Fibroblast of mammary gland (primary cell): ENCODE data around the gene AACS.

Experiments
- DNase-seq: peaks from one replicate; pipeline ENCODE4 v3.0.0-alpha.2; 2010; ENCODE audit warnings: low read depth
- H3K4me3 ChIP-seq: 2 replicates; pipeline ENCODE4 v1.5.1; 2011; ENCODE audit warnings: low read depth, mild to moderate bottlenecking, low read length, moderate library complexity; ENCODE audit not compliant: control insufficient read depth
- TF ChIP-seq, protein P1 (sequence below): conservative IDR thresholded peaks from 2 replicates; pipeline ENCODE4 v1.5.1; 2011; ENCODE audit warnings: low read depth, low read length, inconsistent platforms; ENCODE audit not compliant: control insufficient read depth, insufficient read depth

AACS gene

DNA sequence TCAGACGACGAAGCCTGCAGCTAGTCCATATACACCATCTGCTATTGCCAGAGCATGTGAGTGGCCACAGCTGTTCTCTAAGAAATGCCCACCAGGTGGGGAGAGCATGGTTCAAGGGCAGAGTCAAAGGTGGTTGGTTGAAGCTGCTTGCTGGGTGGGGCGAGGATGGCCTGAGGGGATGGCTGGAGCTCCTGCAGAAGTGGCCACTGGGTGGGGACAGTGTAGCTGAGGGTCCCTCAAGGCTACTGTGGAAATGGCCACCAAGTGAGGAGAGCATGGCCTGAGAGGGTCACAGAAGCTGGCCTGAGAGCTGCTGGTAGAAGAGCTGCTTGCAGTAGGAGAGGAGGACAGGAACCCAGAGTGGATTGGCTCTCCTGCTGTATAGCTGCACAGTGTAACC lies 102.4 kb downstream of the AACS start:
- no peak overlapping the region for H3K4me3 ChIP-seq
- no peak for DNase-seq
- TF ChIP-seq, protein P1, sequence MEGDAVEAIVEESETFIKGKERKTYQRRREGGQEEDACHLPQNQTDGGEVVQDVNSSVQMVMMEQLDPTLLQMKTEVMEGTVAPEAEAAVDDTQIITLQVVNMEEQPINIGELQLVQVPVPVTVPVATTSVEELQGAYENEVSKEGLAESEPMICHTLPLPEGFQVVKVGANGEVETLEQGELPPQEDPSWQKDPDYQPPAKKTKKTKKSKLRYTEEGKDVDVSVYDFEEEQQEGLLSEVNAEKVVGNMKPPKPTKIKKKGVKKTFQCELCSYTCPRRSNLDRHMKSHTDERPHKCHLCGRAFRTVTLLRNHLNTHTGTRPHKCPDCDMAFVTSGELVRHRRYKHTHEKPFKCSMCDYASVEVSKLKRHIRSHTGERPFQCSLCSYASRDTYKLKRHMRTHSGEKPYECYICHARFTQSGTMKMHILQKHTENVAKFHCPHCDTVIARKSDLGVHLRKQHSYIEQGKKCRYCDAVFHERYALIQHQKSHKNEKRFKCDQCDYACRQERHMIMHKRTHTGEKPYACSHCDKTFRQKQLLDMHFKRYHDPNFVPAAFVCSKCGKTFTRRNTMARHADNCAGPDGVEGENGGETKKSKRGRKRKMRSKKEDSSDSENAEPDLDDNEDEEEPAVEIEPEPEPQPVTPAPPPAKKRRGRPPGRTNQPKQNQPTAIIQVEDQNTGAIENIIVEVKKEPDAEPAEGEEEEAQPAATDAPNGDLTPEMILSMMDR, result no peak

DNA sequence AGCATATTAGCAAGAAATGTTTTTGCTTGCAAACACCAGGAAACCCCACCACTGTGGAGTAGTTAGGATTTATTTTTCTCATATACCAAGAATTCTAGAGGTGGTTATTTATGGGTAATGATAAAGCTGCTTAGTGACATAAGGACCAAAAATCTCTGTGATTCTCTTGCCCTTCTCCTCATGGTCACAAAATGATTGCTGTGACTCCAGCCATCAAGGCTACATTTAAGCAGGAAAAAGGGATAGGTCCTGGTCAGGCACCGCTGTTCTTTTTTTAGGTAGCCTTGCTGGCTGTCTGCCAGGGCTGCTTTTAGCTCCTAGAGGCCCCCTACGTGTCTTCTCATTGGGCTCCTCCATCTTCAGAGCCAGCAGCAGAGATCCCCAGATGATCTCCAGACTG lies 104.2 kb downstream of the AACS start:
- no peak overlapping the region for H3K4me3 ChIP-seq
- DNase-seq, result no peak
- TF ChIP-seq, protein P1, result no peak

DNA sequence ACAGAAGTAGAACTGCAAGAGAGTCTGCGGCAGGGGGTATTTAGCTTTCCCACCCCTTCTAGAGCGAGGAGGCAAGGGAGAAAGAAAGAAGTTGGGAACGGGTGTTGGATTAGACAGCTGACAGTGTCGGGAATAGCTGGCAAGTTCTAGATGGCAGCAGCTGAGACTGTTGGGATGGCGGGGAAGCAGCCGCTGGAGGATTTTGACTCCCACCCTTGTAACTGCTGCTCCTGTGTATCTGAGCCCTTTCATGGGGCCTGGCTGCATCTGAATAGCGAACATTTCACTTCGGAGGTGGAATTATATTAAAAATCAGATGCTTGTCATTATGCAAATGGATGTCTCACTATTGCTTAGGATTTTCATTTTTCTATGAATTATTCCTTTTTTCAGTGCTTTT lies 104.6 kb downstream of the AACS start:
- TF ChIP-seq, protein P1, result no peak
- no peak for DNase-seq
- H3K4me3 ChIP-seq, result no peak overlapping the region

DNA sequence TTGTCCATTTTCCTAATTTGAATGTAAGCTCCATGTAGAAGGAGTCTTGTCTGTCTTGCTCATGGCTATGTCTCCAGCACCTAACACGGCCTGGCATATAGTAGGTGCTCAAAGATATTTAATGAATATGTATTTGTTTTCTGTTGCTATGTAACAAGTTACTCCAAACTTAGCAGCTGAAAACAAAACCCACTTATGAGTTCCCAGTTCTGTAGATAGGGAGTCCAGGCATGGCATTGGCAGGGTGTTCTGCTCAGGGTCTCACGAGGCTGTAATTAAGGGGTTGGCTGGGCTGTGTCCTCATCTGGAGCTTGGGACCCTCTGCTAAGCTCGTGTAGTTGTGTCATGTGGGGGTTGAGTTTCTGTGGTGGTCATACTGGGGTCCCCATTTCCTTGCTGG lies 106.0 kb downstream of the AACS start:
- TF ChIP-seq, protein P1, result no peak
- H3K4me3 ChIP-seq, result no peak overlapping the region
- no peak for DNase-seq

DNA sequence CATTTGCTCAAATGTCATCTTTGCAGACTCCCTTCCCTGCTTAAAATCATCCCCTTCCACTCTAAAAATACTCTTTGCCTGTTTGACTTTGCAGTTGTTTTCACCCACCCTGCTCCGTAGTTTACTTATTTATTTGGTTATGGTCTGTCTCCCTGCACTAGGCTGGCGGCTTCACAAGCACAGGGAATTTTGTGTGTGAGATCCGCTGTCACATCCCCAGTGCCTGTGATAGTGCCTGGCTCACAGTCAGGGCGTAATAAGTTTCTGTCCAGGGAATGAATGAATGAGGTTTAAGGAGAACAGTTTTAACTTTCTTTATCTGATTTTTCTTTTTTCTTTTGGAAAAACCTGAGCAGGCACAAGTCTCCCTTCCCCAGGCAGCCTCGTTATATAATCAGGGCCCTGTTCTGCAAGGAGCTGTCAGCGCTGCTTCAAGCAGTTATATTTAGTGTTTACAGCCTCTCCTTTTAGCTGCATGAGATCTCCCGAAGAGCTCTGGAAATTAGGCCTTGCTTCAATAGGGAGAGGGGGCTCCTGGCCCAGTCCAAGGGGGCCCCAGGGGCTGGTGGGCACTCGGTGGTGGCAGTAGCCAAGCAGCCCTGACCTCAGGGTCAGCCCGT lies 107.1 kb downstream of the AACS start:
- DNase-seq, result no peak
- TF ChIP-seq, protein P1, result no peak
- no peak overlapping the region for H3K4me3 ChIP-seq

DNA sequence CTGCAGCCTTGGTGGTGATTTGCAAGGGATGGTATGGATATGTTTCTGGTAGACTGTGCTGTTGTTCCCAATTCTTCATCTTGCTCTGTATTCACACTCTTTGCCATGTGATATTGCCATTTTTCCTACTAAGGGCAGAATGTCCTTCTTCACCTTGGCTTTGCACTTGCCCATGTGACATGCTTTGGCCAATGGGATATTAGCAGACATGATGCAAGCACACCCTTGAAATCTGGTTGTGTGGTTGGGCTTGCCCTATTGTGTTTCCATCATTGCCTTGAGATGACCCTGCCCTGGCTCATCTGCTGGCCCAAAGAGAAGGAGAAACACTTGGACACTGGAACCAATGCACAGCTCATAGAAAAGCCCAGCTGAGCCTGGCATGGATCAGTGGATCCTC lies 110.3 kb downstream of the AACS start:
- no peak overlapping the region for H3K4me3 ChIP-seq
- TF ChIP-seq, protein P1, result no peak
- no peak for DNase-seq

DNA sequence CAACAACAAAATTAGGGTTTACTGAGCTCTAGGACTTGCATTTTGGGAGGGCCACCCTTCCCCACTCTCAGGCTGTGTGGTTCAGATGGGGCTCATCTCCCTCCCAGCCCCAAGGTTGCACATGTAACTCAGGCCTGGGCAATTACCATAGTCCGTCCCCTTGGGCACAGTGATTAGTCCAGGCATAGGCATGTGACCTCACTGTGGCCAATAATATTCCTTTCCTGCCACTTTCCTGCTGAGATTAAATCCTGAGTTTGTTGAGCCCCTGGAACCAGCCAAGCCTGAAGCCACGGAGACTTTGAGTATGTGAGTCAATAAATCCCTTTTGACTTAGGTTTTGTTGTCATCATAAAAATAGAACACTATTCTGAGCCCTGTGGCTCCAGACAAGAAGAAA lies 113.0 kb downstream of the AACS start:
- TF ChIP-seq, protein P1, result no peak
- no peak for DNase-seq

More for the DNA sequence above, 113.0 kb downstream of the AACS start:
- H3K4me3 ChIP-seq, result no peak overlapping the region
